Measurements from ENCODE around the gene APOC4.

GRCh38 chr19:44993926-44994537 lies 52.0 kb downstream of the APOC4 start:
- TF ChIP-seq CTCF (IDR thresholded peaks at IDR 0.05; ENCODE audit: low read depth, low read length) (no peak), EZH2phosphoT487 (IDR thresholded peaks at IDR 0.05; ENCODE audit: low read depth) (no peak)

All from OCI-LY3 (cell line).